HG02588 (cell line): ENCODE results near the gene HOXC5.

Source experiments
- ATAC-seq: cut with Tn5 transposase; IDR thresholded peaks from one replicate; pipeline ENCODE4 v1.9.1; 2021; ENCODE audit warnings: mild to moderate bottlenecking, moderate library complexity; ENCODE audit not compliant: unreplicated experiment

Gene HOXC5

GRCh38 chr12:54032627-54033100 lies at the start of gene HOXC5:
HOXC5 (plus strand) TSS chr12:54033050; CDS start chr12:54033123, 73 bp downstream.
- no peak for ATAC-seq

GRCh38 chr12:53983568-53983949 lies 49.3 kb upstream of the HOXC5 start:
- ATAC-seq = no peak

GRCh38 chr12:53983950-53984572 lies 48.8 kb upstream of the HOXC5 start:
- ATAC-seq = no peak

- no peak for ATAC-seq
Measured at GRCh38 chr12:53984901-53985691, 47.8 kb upstream of the HOXC5 start, which contains the start of gene HOXC10. HOXC10 (plus strand) TSS chr12:53985146; CDS start chr12:53985260, 114 bp downstream.

- no peak for ATAC-seq
Measured at GRCh38 chr12:53985692-53985993, 47.2 kb upstream of the HOXC5 start.

- ATAC-seq = no peak
Measured at GRCh38 chr12:53985994-53986685, 46.7 kb upstream of the HOXC5 start.

DNA sequence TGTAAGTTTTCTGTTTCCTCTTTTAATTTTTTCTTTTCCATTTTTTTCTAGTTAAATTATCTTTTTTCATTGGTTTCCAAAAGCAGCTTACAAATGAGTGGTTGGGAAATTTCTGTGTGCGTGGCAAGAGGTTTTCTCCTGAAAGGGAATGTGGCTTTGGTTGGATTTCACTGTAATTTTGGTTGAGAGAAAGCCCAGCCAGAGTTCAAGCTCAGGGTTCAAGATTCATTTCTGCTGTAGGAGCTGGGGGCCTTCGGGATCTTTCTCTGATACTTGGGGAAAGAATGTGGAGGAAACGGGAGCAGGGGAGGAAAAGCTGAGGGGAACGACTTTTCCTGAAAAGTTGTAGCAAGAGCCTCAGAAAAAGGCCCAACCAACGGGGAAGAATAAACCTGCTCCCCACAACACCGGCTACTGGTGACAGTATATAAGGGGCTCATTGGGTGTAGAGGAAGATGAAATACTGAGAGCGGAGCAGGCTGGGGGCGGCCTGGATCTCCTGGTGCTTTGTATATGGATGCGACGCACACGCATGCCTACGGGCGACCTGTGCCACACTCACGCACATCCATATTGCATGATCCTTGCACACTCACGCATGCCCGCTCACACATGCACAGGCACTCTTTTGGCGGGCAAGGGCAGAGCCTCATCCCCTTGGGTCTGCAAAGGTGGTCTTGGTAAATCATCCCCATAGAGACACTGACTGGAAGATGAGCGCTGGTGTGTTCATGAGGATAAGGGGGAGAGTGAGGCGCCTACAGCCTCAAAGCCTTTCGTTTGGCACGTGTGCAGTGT lies 46.0 kb upstream of the HOXC5 start:
- no peak for ATAC-seq

- ATAC-seq = no peak
Measured at GRCh38 chr12:53987787-53988230, 45.0 kb upstream of the HOXC5 start.

- no peak for ATAC-seq
Measured at GRCh38 chr12:53988541-53989226, 44.2 kb upstream of the HOXC5 start.

DNA sequence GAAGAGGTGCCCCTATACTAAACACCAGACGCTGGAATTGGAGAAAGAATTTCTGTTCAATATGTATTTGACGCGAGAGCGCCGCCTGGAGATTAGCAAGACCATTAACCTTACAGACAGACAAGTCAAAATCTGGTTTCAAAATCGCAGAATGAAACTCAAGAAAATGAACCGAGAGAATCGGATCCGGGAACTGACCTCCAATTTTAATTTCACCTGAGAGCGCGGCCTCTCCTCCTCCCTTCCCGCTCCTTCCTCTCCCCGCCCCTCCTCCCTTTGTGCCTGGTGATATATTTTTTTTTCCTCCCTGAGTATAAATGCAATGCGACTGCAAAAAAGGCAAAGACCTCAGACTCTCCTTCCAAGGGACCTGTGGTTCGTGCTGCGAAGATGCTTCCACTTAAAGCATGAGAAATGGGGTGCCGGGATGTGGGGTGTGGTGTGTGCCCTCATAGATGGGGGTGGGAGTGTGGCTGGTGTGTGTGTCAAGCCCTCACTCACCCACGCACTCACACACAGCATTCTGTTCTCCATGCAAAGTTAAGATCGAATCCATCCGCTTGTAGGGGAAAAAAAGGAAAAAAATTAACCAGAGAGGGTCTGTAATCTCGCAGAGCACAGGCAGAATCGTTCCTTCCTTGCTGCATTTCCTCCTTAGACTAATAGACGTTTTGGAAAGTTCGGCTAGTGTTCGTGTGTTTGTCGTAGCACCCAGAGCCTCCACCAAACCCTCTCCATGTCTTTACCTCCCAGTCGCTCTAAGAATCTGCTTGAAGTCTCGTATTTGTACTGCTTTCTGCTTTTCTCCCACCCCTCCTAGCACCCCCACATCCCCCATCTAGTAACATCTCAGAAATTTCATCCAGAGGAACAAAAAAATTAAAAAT lies 43.4 kb upstream of the HOXC5 start:
- no peak for ATAC-seq

- no peak for ATAC-seq
Measured at GRCh38 chr12:53990311-53991076, 42.4 kb upstream of the HOXC5 start.

- ATAC-seq = no peak
Measured at GRCh38 chr12:53991077-53991460, 41.8 kb upstream of the HOXC5 start.

DNA sequence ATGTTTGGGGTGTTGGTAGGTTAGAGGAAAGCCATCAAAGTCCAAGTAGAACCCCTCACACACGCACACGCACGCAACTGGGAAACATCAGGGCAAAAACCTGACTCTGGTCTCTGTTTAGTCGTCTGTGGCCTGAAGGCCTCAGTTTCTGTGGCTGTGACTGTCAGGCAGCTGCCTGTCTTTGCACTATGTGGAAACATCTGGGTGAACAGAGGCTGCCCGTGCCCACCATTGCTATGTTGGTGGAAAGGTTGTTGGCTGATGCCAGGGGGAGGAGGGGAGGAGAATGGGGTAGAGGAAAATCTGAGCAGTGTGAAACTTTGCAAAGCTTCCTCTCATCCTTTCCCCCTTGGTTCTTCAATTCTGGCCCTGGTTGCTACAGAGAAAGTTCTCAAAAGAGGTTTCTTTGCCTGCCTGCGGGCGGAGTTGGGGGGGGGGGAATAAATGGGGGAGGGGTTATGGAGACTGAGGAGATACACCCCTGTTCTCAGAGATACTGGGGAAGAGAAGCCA lies 40.4 kb upstream of the HOXC5 start:
- ATAC-seq = no peak

DNA sequence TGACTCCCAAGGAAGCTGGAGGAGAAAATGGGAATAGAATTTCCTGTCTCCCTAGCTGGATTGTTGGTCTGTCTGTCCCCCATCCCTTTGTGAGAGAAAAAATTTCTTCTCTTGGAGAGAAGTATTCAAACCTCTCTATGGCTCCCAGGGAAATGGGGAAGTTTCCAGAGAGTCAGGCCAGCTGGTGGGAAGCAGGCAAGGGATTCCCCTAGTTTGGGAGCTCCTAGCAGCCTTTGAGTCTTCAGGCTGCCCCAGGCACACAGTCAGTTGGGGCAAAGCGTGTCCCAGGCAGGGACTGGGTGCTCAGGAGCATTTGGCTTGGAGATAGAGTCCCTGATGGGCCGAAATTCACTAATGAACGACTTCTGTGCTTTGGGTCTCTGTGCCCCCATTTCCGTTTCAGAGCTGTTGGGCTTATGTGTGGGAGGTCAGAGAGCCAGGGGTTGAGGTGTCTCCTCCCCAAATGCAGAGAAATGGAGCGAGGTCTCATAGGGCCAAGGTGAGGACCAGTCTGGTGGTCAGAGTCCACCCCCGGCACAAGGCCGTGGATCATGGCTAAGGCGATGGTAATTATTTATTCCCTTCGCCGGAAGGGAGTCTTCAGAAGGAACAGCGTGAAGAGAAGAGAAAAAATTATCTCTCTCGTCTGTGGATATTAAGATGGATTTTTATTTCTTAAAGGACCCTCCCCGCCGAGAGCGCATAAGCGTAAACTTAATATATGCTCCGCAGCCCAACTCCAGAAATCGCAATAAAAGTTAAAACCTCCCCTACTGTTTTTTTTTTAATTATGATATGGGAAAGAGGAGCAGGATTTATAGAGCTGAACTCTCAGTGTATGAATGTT lies 39.5 kb upstream of the HOXC5 start:
- no peak for ATAC-seq

GRCh38 chr12:53994009-53994263 lies 38.9 kb upstream of the HOXC5 start:
- no peak for ATAC-seq

GRCh38 chr12:53994264-53995001 lies 38.4 kb upstream of the HOXC5 start:
- ATAC-seq = no peak

DNA sequence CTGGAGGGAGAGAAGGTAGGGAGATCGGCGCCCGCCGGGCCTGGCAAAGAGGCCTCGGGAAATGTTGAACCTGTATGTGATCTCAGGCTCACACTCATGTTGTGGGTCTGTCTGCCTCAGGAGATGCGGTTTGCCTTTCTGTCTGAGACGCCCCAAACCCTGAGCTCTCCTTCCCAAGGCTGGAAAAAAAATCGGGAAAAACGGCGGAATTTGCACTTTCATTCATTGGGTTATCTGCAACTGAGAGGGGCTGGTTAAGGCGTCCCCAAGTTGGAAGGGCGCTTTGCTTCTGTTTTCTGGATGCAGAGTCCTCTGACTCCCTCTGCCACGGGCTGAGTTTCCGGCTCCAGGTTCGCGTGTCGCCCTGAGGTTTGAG lies 37.9 kb upstream of the HOXC5 start:
- no peak for ATAC-seq
